DND-41 (cell line): ENCODE data around the gene LRRC3B.

Experiments used
- CTCF ChIP-seq: IDR thresholded peaks from 2 replicates; pipeline ENCODE4 v1.5.1; 2012; ENCODE audit warnings: borderline replicate concordance, low read length, moderate library complexity, mild to moderate bottlenecking; ENCODE audit not compliant: poor library complexity, severe bottlenecking; ENCODE audit errors: extremely low read depth
- EZH2 ChIP-seq: IDR thresholded peaks from 3 replicates; pipeline ENCODE4 v1.6.1; 2012; ENCODE audit warnings: borderline replicate concordance, low read depth, mild to moderate bottlenecking, moderate library complexity, low read length, inconsistent platforms; ENCODE audit not compliant: severe bottlenecking

- TF ChIP-seq CTCF (no peak), EZH2 (no peak)
Measured at GRCh38 chr3:26638113-26638512, 15.5 kb downstream of the LRRC3B start.
